Activated CD8-positive, alpha-beta memory T cell treated with anti-CD3 and anti-CD28 coated beads for 1 hour (primary cell): ENCODE results near the gene ARHGAP10.

ENCODE experiments used
- DNase-seq, 2 donors: peaks; one replicate each; pipeline ENCODE4 v3.0.0-alpha.2; 2020; ENCODE audit warnings: low read depth in 1 of 2; ENCODE audit errors: extremely low read depth in 1 of 2

The ARHGAP10 gene

GRCh38 chr4:147943159-147943638 is 211.3 kb downstream of the ARHGAP10 start:
- DNase-seq: no peak

GRCh38 chr4:147944249-147944648 is 212.4 kb downstream of the ARHGAP10 start:
- no peak for DNase-seq

- no peak for DNase-seq
Measured at GRCh38 chr4:147944670-147945260, 212.9 kb downstream of the ARHGAP10 start.

GRCh38 chr4:147948336-147948735 is 216.4 kb downstream of the ARHGAP10 start:
- no peak for DNase-seq

GRCh38 chr4:147950261-147950660 is 218.4 kb downstream of the ARHGAP10 start:
- DNase-seq: no peak

- no peak for DNase-seq
Measured at GRCh38 chr4:147950841-147951240, 219.0 kb downstream of the ARHGAP10 start.

GRCh38 chr4:147954850-147955249 is 223.0 kb downstream of the ARHGAP10 start:
- no peak for DNase-seq

- no peak for DNase-seq
Measured at GRCh38 chr4:147955827-147956558, 224.1 kb downstream of the ARHGAP10 start.

- no peak for DNase-seq
Measured at GRCh38 chr4:147957446-147957845, 225.6 kb downstream of the ARHGAP10 start.

- no peak for DNase-seq
Measured at GRCh38 chr4:147958057-147958456, 226.2 kb downstream of the ARHGAP10 start.

- DNase-seq: no peak
Measured at GRCh38 chr4:147958489-147959065, 226.7 kb downstream of the ARHGAP10 start.

- DNase-seq: no peak
Measured at GRCh38 chr4:147960971-147961370, 229.1 kb downstream of the ARHGAP10 start.

- DNase-seq: no peak
Measured at GRCh38 chr4:147963839-147964238, 232.0 kb downstream of the ARHGAP10 start.

- DNase-seq: no peak
Measured at GRCh38 chr4:147964266-147964880, 232.5 kb downstream of the ARHGAP10 start.

- DNase-seq: no peak
Measured at GRCh38 chr4:147965056-147965455, 233.2 kb downstream of the ARHGAP10 start.

GRCh38 chr4:147965873-147966272 is 234.0 kb downstream of the ARHGAP10 start:
- no peak for DNase-seq

GRCh38 chr4:147968641-147969040 is 236.8 kb downstream of the ARHGAP10 start:
- DNase-seq: no peak

GRCh38 chr4:147969573-147970385 is 237.9 kb downstream of the ARHGAP10 start:
- DNase-seq: no peak

GRCh38 chr4:147971116-147971515 is 239.2 kb downstream of the ARHGAP10 start:
- DNase-seq: no peak

- DNase-seq: no peak
Measured at GRCh38 chr4:147975325-147975724, 243.4 kb downstream of the ARHGAP10 start.
